Activated T-cell treated with anti-CD3 and anti-CD28 coated beads, Interleukin-2, amount 50 U/mL, for 4 hours (primary cell): ENCODE results near the gene GPR35. TPM values are rescaled to one million over a fixed set of nuclear protein-coding genes. Genes with fewer than 3 reads are reported as not detected.
A peak's percentile ranks its signal among the peaks of the same experiment; 100 is the strongest.

Source experiments
- ATAC-seq, 2 donors: fragments of 200-7000 bp; cut with Tn5 transposase; one replicate each; pipeline ENCODE4 v1.10.0; 2021
- DNase-seq: peaks from one replicate; pipeline ENCODE4 v3.0.0-alpha.2; 2020
- H3K27me3 Mint-ChIP-seq: one replicate; pipeline ENCODE4 v1.8.0; 2021; ENCODE audit warnings: low read depth, mixed read lengths
- H3K36me3 Mint-ChIP-seq: one replicate; pipeline ENCODE4 v1.8.0; 2022; ENCODE audit warnings: mixed read lengths; ENCODE audit not compliant: insufficient read depth
- H3K4me1 Mint-ChIP-seq: one replicate; pipeline ENCODE4 v1.8.0; 2021; ENCODE audit warnings: low read depth, mixed read lengths
- H3K4me3 Mint-ChIP-seq: one replicate; pipeline ENCODE4 v1.8.0; 2021; ENCODE audit warnings: mild to moderate bottlenecking, moderate library complexity, mixed read lengths
- H3K9me3 Mint-ChIP-seq: one replicate; pipeline ENCODE4 v1.8.0; 2021; ENCODE audit warnings: mixed read lengths
- total RNA-seq, 3 donors: library from RNA; stranded (reverse); gene quantifications; one replicate each; pipeline ENCODE4 v1.2.1, GENCODE V29; 2021

Gene GPR35, protein sequence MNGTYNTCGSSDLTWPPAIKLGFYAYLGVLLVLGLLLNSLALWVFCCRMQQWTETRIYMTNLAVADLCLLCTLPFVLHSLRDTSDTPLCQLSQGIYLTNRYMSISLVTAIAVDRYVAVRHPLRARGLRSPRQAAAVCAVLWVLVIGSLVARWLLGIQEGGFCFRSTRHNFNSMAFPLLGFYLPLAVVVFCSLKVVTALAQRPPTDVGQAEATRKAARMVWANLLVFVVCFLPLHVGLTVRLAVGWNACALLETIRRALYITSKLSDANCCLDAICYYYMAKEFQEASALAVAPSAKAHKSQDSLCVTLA
- 1 to 10 TPM; 3.0 to 3.5 (median 3.3) TPM for total RNA-seq

DNA sequence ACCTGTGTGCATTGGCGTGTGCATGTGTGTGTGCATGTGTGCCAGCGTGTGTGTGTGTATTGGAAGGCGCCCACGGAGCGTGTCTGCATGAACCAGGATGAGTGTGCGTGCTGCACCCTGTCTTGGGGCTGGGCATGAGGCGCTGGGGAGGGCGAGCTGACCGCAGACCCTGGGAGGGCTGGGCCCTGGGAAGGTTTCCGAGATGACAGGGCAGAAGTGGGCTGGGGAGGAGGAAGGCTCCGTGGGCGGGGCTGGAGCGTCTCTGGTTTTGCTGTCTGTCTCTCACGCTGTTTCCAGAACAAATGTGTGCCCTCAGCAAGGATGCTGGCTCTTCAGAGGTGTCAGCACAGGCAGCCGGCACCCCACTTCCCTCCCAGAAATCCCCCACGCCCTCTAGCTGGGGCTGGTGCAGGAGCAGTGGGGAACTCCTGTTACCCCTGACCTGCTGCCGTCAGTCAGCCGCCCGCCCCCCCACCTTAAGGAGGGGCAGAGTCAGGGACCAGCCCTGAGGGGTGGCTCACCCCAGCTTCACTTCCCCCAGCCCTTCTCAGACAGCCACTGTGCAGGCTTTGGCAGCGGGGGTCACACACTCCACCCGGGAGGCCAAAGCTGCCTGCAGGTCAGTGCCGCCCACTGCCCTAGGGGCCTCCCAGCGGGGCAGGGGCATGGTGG lies at the start of gene GPR35:
TSS of gene GPR35 (plus strand) at position 531 of the 672 bp plus-strand sequence. CDS start 4,473 bp downstream, outside the sequence.
- peaks cover 54% of the 10 kb centered on the region for H3K4me1 Mint-ChIP-seq
- no peaks in the 10 kb centered on the region for H3K9me3 Mint-ChIP-seq
- ATAC-seq = peak; percentile 39 to 45
- H3K27me3 Mint-ChIP-seq = no peaks in the 10 kb centered on the region
- DNase-seq = peak; percentile 75
- H3K4me3 Mint-ChIP-seq = peak within 1 kb of the TSS; percentile 45
- no peaks in the 10 kb centered on the region for H3K36me3 Mint-ChIP-seq

DNA sequence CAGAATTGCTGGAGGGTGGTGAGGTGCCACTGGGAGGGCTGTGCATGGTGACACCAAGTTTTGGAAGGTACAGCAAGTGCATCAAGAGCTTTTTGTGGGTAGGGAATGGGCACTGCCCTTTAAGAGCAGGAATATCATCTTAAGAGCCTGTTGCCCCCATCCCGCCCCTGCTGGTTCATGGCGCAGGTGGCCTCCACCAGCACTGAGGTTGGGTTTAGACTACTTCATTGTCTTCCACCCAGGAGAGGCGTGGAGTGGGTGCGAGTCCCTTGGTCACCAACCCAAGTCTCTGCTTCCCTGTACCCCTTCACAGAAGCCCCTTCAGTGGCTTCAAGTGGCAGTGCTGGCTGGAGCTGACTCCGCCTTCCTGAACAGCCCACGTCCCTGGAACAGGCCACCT lies 49.2 kb upstream of the GPR35 start:
- DNase-seq (no peak), ATAC-seq (no peak)
- peaks cover 26% of the 10 kb centered on the region for H3K4me1 Mint-ChIP-seq
- H3K36me3 Mint-ChIP-seq = peaks cover 5% of the 10 kb centered on the region
- H3K27me3 Mint-ChIP-seq = no peaks in the 10 kb centered on the region
- H3K4me3 Mint-ChIP-seq = no peak overlapping the region
- no peaks in the 10 kb centered on the region for H3K9me3 Mint-ChIP-seq

GRCh38 chr2:240576436-240577205 lies 48.7 kb upstream of the GPR35 start:
- Mint-ChIP-seq H3K4me1 (peaks cover 24% of the 10 kb centered on the region), H3K9me3 (no peaks in the 10 kb centered on the region), H3K27me3 (no peaks in the 10 kb centered on the region), H3K36me3 (peaks cover 7% of the 10 kb centered on the region), H3K4me3 (no peak overlapping the region)
- no peak for DNase-seq
- ATAC-seq = no peak

GRCh38 chr2:240577281-240578109 lies 47.8 kb upstream of the GPR35 start:
- H3K36me3 Mint-ChIP-seq = peaks cover 4% of the 10 kb centered on the region

GRCh38 chr2:240578110-240578450 lies 47.2 kb upstream of the GPR35 start:
- Mint-ChIP-seq H3K36me3 (peaks cover 4% of the 10 kb centered on the region), H3K9me3 (no peaks in the 10 kb centered on the region), H3K4me3 (no peak overlapping the region), H3K27me3 (no peaks in the 10 kb centered on the region), H3K4me1 (peaks cover 33% of the 10 kb centered on the region)
- DNase-seq (no peak), ATAC-seq (no peak)

More at GRCh38 chr2:240577281-240578109, 47.8 kb upstream of the GPR35 start:
- no peaks in the 10 kb centered on the region for H3K9me3 Mint-ChIP-seq
- DNase-seq (no peak), ATAC-seq (no peak)
- H3K4me1 Mint-ChIP-seq = peaks cover 28% of the 10 kb centered on the region
- H3K27me3 Mint-ChIP-seq = no peaks in the 10 kb centered on the region
- H3K4me3 Mint-ChIP-seq = no peak overlapping the region

DNA sequence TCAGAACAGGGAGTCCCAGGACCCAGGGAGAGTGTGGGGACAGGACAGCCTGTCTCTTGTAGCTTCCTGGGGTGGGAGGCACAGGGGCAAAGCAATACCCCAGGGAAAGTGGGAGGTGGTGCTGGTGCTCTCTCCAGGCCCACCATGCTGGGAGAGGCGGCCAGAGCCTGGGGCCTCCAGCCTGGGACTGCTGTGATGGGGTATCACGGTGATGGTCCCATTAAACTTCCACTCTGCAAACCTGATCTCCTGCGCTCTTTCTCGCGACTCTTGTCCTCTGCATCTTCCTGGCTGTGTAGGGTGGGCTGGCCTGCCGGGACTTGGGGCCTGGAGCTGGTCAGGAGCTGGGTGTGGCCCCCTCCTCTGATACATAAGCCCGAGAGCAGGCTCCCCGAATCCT lies 46.8 kb upstream of the GPR35 start:
- no peaks in the 10 kb centered on the region for H3K27me3 Mint-ChIP-seq
- no peak for ATAC-seq
- DNase-seq = no peak
- no peaks in the 10 kb centered on the region for H3K9me3 Mint-ChIP-seq
- no peak overlapping the region for H3K4me3 Mint-ChIP-seq
- peaks cover 4% of the 10 kb centered on the region for H3K36me3 Mint-ChIP-seq
- H3K4me1 Mint-ChIP-seq = peaks cover 33% of the 10 kb centered on the region

GRCh38 chr2:240579071-240579762 lies 46.1 kb upstream of the GPR35 start:
- Mint-ChIP-seq H3K4me1 (peaks cover 33% of the 10 kb centered on the region), H3K36me3 (peaks cover 4% of the 10 kb centered on the region), H3K9me3 (no peaks in the 10 kb centered on the region), H3K27me3 (no peaks in the 10 kb centered on the region), H3K4me3 (no peak overlapping the region)
- no peak for DNase-seq
- ATAC-seq = peak in 1 of 2 donors; percentile 4

GRCh38 chr2:240579771-240580614 lies 45.3 kb upstream of the GPR35 start:
- Mint-ChIP-seq H3K36me3 (peaks cover 4% of the 10 kb centered on the region), H3K27me3 (no peaks in the 10 kb centered on the region), H3K4me3 (no peak overlapping the region), H3K4me1 (peaks cover 41% of the 10 kb centered on the region), H3K9me3 (no peaks in the 10 kb centered on the region)
- ATAC-seq (peak; percentile 89 to 93), DNase-seq (peak; percentile 69)

DNA sequence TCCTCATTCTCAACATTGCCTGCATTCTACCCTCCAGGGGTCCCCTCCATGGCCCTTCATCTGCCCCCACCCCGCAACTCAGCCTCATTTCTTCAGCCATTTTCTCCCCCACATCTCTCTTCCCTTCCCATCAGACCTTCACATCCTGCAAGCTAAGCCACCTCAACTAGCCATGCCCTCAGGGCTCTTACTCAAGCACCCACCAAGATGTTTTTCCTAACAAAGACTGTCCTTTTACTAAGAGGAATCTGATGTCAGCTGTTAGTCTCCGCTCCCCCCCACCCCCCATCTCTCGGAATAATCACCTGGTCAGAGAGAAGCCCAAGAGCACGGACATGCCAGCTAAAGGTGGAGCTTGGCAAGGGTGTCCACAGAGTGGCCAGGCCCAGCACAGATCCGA lies 43.5 kb upstream of the GPR35 start:
- ATAC-seq (no peak), DNase-seq (no peak)
- peaks cover 47% of the 10 kb centered on the region for H3K4me1 Mint-ChIP-seq
- H3K4me3 Mint-ChIP-seq = no peak overlapping the region
- H3K36me3 Mint-ChIP-seq = peaks cover 4% of the 10 kb centered on the region
- H3K9me3 Mint-ChIP-seq = no peaks in the 10 kb centered on the region
- H3K27me3 Mint-ChIP-seq = no peaks in the 10 kb centered on the region

DNA sequence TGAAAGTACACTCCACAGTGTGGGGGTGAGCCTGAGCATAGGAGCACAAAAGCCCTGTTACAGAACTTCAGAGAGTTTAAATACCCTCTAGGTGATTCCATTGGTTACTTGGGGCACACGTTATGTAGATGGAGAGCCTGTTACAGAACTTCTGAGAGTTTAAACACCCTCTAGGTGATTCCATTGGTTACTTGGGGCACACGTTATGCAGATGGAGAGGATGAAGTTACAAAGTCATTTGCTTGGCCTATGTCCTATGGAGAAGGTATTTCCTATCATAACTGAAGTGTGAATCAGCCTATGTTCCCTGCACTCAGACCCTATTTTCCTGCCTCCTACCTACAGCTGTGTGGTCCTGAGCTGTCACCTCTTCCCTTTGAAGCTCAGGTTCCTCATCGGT lies 42.5 kb upstream of the GPR35 start:
- no peak for ATAC-seq
- peaks cover 5% of the 10 kb centered on the region for H3K36me3 Mint-ChIP-seq
- no peaks in the 10 kb centered on the region for H3K27me3 Mint-ChIP-seq
- H3K9me3 Mint-ChIP-seq = no peaks in the 10 kb centered on the region
- H3K4me3 Mint-ChIP-seq = no peak overlapping the region
- H3K4me1 Mint-ChIP-seq = peaks cover 54% of the 10 kb centered on the region
- no peak for DNase-seq

- H3K27me3 Mint-ChIP-seq = no peaks in the 10 kb centered on the region
- H3K36me3 Mint-ChIP-seq = peaks cover 5% of the 10 kb centered on the region
- no peak for DNase-seq
- no peak overlapping the region for H3K4me3 Mint-ChIP-seq
- H3K9me3 Mint-ChIP-seq = no peaks in the 10 kb centered on the region
- H3K4me1 Mint-ChIP-seq = peaks cover 62% of the 10 kb centered on the region
- no peak for ATAC-seq
These were observed 41.5 kb upstream of the GPR35 start for GRCh38 chr2:240583774-240584173.

DNA sequence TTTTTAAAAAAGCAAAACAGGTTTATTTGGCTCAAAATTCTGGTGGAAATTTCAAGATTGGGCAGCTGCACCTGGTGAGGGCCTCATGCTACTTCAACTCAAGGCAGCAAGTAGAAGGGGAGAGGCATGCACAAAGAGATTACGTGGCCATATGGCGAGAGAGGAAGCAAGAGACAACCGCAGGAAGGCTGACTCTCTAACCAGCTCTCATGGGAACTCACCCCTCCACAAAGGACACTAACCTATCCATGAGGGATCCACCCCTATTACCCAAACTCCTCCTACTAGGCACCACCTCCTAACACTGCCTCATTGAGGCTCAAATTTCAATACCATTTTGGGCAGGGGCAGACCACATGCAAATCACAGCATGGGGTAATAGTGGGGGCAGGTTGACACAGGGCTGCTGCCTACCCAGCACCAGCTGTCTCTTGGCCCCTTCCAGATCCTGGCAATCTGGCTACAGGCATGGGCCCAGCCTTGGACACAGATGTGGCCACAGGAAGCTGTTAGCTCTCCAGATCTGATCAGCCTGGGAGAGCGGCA lies 40.7 kb upstream of the GPR35 start:
- H3K9me3 Mint-ChIP-seq = no peaks in the 10 kb centered on the region
- H3K36me3 Mint-ChIP-seq = peaks cover 7% of the 10 kb centered on the region
- peak overlapping the region; percentile 96 for H3K4me3 Mint-ChIP-seq
- H3K27me3 Mint-ChIP-seq = no peaks in the 10 kb centered on the region
- no peak for DNase-seq
- peaks cover 58% of the 10 kb centered on the region for H3K4me1 Mint-ChIP-seq
- no peak for ATAC-seq

- H3K27me3 Mint-ChIP-seq = no peaks in the 10 kb centered on the region
- H3K4me1 Mint-ChIP-seq = peaks cover 56% of the 10 kb centered on the region
- H3K4me3 Mint-ChIP-seq = peak overlapping the region; percentile 96
- H3K36me3 Mint-ChIP-seq = peaks cover 7% of the 10 kb centered on the region
- H3K9me3 Mint-ChIP-seq = no peaks in the 10 kb centered on the region
- ATAC-seq (no peak), DNase-seq (no peak)
These were observed 40.2 kb upstream of the GPR35 start for GRCh38 chr2:240585101-240585500.
